AG04450 (cell line): ENCODE data around the gene KLF16. TPM values are rescaled to one million over a fixed set of nuclear protein-coding genes. Genes with fewer than 3 reads are reported as not detected.

Experiments used
- CTCF ChIA-PET: fragments of 300-600, 350-600 bp; formaldehyde crosslinking; extraction: SDS; loops from one replicate; lab custom pipeline; 2022; ENCODE audit warnings: antibody characterized with exemption, inconsistent platforms; lab: Charles Lee
- POLR2A ChIA-PET: fragments of 350-600 bp; formaldehyde crosslinking; extraction: SDS; loops from one replicate; lab custom pipeline; 2021; ENCODE audit warnings: antibody characterized with exemption, inconsistent platforms; lab: Yijun Ruan, JAX
- DNase-seq: peaks from one replicate; pipeline ENCODE4 v3.0.0-alpha.2; 2011; ENCODE audit warnings: low read depth, low spot score
- H3K27ac ChIP-seq: one replicate; pipeline ENCODE4 v1.5.1; 2012; ENCODE audit warnings: low read depth, low read length, control low read depth
- H3K27me3 ChIP-seq: one replicate; pipeline ENCODE4 v1.6.0; 2012; ENCODE audit warnings: low read length; ENCODE audit not compliant: control insufficient read depth, insufficient read depth
- H3K4me3 ChIP-seq: 2 replicates; pipeline ENCODE4 v1.5.1; 2011; ENCODE audit warnings: mild to moderate bottlenecking, low read depth, low read length, control low read depth
- H3K9me3 ChIP-seq: 2 replicates; pipeline ENCODE4 v1.5.1; 2012; ENCODE audit warnings: low read length; ENCODE audit not compliant: control insufficient read depth, insufficient read depth
- polyA plus RNA-seq: library from polyadenylated mRNA; depleted of rRNA; stranded (reverse); fragments of >200 nt; gene quantifications from 2 replicates; pipeline ENCODE4 v1.2.3, GENCODE V29; 2011
- TF ChIP-seq, protein P1 (sequence below): IDR thresholded peaks from 2 replicates; pipeline ENCODE4 v1.5.1; 2011; ENCODE audit warnings: low read depth, low read length, control low read depth, inconsistent platforms

KLF16 gene
- polyA plus RNA-seq, 1 experiment: 3.4 TPM

DNA sequence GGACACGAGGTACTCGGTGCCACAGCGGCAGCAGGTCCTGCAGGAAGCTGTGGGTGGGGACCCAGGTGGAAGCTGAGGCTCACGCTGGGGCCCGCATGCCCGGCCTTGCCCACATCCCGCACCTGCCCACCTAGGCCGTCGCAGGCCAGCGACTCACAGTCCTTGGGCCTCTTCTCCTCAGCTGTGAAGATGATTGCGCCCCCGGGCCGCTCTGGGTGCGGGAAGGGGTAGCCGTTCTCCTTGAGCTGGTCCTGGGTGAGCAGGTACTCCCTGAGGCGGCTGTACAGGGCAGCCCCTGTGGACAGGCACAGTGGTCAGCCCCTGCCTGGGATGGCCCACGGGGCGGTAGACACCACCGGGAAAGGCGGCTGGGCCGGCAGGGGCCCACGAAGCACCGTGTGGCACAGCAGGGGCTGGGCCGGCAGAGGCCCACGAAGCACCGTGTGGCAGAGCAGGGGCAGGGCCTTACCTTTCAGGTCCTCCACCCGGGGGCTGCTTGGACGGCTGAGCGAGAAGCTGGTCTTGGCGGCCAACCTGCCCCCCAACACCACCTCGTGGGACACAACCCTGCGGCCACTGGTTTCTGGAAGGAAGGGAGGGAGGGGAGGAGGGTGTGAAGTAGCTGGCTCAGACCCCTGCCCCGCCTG is 44.7 kb downstream of the KLF16 start:
- ChIA-PET CTCF (interaction anchor here (0.9 kb wide), 1 partner anchor 38 kb away, joined by 3 read pairs; no protein-coding TSS in a partner anchor), POLR2A (no interaction called here)
- Histone ChIP-seq H3K27me3 (no peaks in the 10 kb centered on the region), H3K9me3 (no peaks in the 10 kb centered on the region; the same call in 1 of the 2 replicates), H3K4me3 (no peak overlapping the region), H3K27ac (no peak overlapping the region)
- TF ChIP-seq, protein P1, sequence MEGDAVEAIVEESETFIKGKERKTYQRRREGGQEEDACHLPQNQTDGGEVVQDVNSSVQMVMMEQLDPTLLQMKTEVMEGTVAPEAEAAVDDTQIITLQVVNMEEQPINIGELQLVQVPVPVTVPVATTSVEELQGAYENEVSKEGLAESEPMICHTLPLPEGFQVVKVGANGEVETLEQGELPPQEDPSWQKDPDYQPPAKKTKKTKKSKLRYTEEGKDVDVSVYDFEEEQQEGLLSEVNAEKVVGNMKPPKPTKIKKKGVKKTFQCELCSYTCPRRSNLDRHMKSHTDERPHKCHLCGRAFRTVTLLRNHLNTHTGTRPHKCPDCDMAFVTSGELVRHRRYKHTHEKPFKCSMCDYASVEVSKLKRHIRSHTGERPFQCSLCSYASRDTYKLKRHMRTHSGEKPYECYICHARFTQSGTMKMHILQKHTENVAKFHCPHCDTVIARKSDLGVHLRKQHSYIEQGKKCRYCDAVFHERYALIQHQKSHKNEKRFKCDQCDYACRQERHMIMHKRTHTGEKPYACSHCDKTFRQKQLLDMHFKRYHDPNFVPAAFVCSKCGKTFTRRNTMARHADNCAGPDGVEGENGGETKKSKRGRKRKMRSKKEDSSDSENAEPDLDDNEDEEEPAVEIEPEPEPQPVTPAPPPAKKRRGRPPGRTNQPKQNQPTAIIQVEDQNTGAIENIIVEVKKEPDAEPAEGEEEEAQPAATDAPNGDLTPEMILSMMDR: no peak
- no peak for DNase-seq

DNA sequence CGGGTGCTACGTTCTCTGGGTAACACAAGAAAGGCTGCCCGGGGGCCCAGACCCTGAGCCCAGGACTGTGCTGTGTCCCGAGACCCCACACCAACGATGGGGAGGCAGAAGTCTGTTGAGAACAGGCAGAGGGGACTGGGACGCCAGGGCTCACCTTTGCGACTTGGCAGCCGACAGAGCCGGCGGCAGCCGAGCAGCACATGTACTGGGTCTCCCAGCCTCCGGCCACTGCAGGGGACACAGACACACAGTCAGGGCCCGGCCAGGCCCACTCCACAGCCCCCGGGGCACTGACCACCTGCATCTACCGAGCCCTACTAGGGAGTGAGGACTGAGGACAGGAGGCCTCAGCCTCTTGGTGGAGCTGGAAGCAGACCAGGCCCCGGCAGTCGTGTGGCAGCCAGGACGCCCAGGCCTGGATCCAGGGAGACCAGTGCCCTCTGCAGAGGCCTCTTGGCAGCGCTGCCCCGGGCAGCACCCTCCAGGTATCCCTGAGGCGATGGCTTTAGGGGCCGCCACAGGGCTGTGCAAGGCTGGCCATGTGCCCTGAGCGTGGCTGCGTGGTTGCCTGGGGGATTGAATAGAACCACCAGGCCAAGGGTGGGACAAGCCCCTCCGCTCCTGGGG is 45.7 kb downstream of the KLF16 start:
- ChIA-PET CTCF (no interaction called here), POLR2A (no interaction called here)
- H3K9me3 ChIP-seq: no peaks in the 10 kb centered on the region; the same call in 1 of the 2 replicates
- TF ChIP-seq, protein P1: no peak
- no peak for DNase-seq
- no peaks in the 10 kb centered on the region for H3K27me3 ChIP-seq
- H3K27ac ChIP-seq: no peak overlapping the region
- H3K4me3 ChIP-seq: no peak overlapping the region

- no peak for DNase-seq
- ChIA-PET CTCF (no interaction called here), POLR2A (no interaction called here)
- Histone ChIP-seq H3K27ac (no peak overlapping the region), H3K27me3 (no peaks in the 10 kb centered on the region), H3K9me3 (no peaks in the 10 kb centered on the region; the same call in 1 of the 2 replicates), H3K4me3 (no peak overlapping the region)
- TF ChIP-seq, protein P1: no peak
Observed at GRCh38 chr19:1816530-1817298, 46.7 kb downstream of the KLF16 start.

- no peak overlapping the region for H3K4me3 ChIP-seq
- no peaks in the 10 kb centered on the region for H3K27me3 ChIP-seq
- no peaks in the 10 kb centered on the region; the same call in 1 of the 2 replicates for H3K9me3 ChIP-seq
- POLR2A ChIA-PET: no interaction called here
- H3K27ac ChIP-seq: no peak overlapping the region
- TF ChIP-seq, protein P1: no peak
- DNase-seq: no peak
- CTCF ChIA-PET: no interaction called here
Observed at GRCh38 chr19:1815605-1816529, 47.5 kb downstream of the KLF16 start.
